Measurements from ENCODE around the gene RHEX.
"Not testable (repeated sequence)": the region's sequence is repeated elsewhere in the genome, so short reads cannot be mapped to it uniquely, and the experiment has no call there.

RHEX gene

GRCh38 chr1:206060844-206061243 lies 7.9 kb downstream of the RHEX start:
- no peak for DNase-seq

- DNase-seq: no peak
Observed at GRCh38 chr1:206062464-206062863, 9.5 kb downstream of the RHEX start.

- DNase-seq: not testable (repeated sequence)
Observed at GRCh38 chr1:206064001-206064400, 11.0 kb downstream of the RHEX start.

GRCh38 chr1:206064501-206064900 lies 11.5 kb downstream of the RHEX start:
- DNase-seq: not testable (repeated sequence)

GRCh38 chr1:206065547-206066145 lies 12.7 kb downstream of the RHEX start:
- DNase-seq: no peak

GRCh38 chr1:206066479-206067171 lies 13.7 kb downstream of the RHEX start:
- DNase-seq: peak; percentile 69

- DNase-seq: no peak
Observed at GRCh38 chr1:206067486-206068227, 14.7 kb downstream of the RHEX start.

- DNase-seq: no peak
Observed at GRCh38 chr1:206068314-206068713, 15.3 kb downstream of the RHEX start.

- DNase-seq: peak; percentile 44
Observed at GRCh38 chr1:206070627-206071304, 17.8 kb downstream of the RHEX start.

GRCh38 chr1:206074839-206075238 lies 21.9 kb downstream of the RHEX start:
- DNase-seq: no peak

- peak; percentile 52 for DNase-seq
Observed at GRCh38 chr1:206075786-206076755, 23.1 kb downstream of the RHEX start.

- no peak for DNase-seq
Observed at GRCh38 chr1:206079135-206079534, 26.2 kb downstream of the RHEX start.

GRCh38 chr1:206080026-206080820 lies 27.2 kb downstream of the RHEX start:
- no peak for DNase-seq

- no peak for DNase-seq
Observed at GRCh38 chr1:206081856-206082255, 28.9 kb downstream of the RHEX start.

GRCh38 chr1:206082831-206083695 lies 30.1 kb downstream of the RHEX start:
- peak; percentile 39 for DNase-seq

- DNase-seq: no peak
Observed at GRCh38 chr1:206083750-206084149, 30.8 kb downstream of the RHEX start.

- DNase-seq: no peak
Observed at GRCh38 chr1:206087091-206087490, 34.1 kb downstream of the RHEX start.

- DNase-seq: peak; percentile 45
Observed at GRCh38 chr1:206089341-206089740, 36.4 kb downstream of the RHEX start.

- DNase-seq: no peak
Observed at GRCh38 chr1:206094024-206094423, 41.1 kb downstream of the RHEX start.

GRCh38 chr1:206097381-206097780 lies 44.4 kb downstream of the RHEX start:
- peak; percentile 76 for DNase-seq
